Bone marrow (tissue), 2 donors: Measurements from ENCODE around the gene SEC11C.

Experiments used
- DNase-seq, 2 donors: peaks; one replicate each; lab custom pipeline; 2025; lab: John Stamatoyannopoulos, UW

The SEC11C gene

DNA sequence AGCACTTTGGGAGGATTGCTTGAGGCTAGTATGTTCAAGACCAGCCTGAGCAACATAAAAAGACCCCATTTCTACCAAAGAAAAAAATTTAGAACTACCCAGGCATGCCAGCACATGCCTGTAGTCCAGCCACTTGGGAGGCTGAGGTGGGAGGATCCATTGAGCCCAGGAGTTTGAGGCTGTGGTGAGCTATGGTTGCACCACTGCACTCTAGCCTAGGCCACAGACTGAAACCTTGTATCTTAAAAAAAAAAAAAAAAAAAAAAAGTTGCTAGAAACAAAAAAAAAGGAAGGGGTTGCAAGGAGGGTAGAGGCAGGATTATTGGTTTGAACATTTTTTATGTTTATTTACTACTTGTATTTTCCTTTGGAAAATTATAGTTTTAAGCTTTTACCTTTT is 4.8 kb downstream of the SEC11C start:
- no peak for DNase-seq

GRCh38 chr18:59145055-59145454 is 5.4 kb downstream of the SEC11C start:
- no peak for DNase-seq

DNA sequence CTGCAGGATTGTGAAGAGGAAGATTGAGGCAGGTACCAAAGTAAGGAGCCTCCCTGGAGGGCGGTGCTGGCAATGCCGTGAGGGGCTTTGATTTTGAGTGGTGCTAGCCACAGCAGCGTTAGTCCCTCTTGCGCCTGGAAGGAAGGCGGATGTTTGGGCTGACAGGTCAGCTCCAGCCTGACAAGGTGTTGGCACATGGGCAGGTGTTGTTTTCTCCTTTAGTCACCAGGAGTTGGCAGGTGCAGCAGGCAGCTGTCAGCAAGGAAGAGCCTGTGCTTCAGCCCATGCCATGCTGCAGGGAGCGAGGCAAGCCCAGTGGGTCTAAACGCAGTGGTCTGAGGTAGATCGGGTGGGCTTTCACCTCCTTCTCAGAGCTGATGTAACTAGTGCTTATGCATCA is 8.5 kb downstream of the SEC11C start:
- no peak for DNase-seq

- no peak for DNase-seq
Measured at GRCh38 chr18:59149007-59149406, 9.3 kb downstream of the SEC11C start.

- no peak for DNase-seq
Measured at GRCh38 chr18:59149416-59149815, 9.7 kb downstream of the SEC11C start.

DNA sequence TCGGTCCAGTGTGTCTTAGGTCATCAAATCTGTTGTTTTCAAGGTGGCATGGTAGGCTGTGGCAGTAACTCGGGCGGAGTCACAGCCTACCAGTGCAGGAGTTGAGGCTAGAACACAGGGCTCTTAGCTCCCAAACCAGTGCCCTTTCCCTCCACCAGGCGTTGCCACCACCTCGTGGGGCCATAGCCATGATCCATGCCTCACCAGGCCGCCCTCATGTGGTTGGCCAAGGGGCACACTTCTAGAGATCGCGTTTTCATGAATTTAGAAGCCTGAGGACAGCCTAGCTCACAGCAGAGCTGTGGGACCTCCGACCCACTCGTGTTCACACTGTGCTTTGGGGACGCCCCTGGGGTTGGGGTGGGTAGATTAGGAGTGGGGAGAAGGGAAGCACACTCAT is 10.6 kb downstream of the SEC11C start:
- no peak for DNase-seq

GRCh38 chr18:59155153-59155552 is 15.5 kb downstream of the SEC11C start:
- no peak for DNase-seq

DNA sequence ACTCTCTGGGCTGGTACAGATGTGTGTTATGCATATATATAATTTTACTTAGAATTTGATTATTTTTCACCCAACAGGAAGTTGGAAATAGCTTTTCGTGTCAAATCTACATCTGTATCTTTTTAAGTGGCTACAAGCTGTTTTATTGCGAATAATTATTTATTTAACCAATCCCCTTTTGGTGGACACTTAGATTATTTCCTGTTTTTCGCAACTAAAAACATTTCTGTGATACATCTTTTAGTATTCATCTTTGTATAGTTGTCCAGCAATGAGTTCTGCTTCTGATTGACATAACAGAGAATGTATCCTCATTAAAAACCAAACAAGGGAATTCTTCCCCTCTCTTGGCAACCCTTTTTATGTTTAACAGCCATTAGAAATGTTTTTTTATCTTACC is 16.6 kb downstream of the SEC11C start:
- DNase-seq, result no peak

- DNase-seq, result no peak
Measured at GRCh38 chr18:59159265-59159664, 19.6 kb downstream of the SEC11C start.

GRCh38 chr18:59159986-59160385 is 20.3 kb downstream of the SEC11C start:
- no peak for DNase-seq

- no peak for DNase-seq
Measured at GRCh38 chr18:59172664-59173249, 33.1 kb downstream of the SEC11C start.

DNA sequence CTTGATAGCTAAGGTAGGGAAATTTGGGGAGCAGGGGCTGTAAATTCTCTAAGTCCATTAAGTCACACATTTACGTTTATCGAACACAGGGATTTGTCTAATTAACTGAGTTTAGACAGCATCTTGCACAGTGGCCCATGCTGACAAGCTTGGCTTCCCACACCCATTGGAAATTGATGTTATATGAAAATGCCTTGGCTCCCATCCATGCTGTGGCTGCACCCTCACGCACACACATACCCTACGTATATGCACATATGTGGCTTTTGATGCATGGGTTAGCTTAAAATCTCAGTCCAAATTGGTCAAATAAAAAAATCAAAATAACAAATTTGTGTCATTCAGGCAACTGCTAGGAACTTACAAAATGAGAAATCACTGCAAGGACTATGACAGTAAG is 37.8 kb downstream of the SEC11C start:
- DNase-seq, result no peak

DNA sequence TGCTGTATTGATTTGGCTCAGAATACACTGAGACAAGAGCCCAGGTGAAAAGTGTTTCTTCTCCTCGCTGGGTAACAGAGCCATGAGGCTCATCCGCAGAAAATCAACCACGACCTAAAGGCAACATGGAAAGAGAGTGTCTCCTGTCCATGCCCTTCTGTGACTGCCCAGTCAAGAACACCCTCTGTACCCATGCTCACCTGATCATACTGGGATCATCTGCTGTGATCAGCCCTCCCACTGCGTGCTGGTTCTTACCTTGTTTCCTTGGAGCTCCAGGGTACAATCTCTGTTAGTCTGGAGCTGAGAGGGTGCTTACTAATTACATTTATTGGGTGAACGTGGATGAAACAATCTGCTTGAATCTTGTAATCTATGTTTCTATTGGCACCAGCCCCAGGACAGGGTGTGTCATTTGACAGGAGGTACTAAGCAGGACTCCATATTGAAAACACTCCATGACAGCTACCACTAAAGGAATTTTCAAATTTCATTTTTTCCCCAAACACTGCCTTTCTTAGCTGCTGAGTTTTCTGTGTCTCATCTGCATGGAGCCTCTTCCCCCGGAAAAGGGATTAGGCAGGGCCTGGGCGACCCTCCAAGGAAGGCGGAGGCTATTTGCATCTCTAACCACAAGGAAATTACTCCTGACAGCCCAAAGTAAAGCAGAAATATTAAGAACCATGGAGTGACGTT is 40.6 kb downstream of the SEC11C start:
- no peak for DNase-seq

DNA sequence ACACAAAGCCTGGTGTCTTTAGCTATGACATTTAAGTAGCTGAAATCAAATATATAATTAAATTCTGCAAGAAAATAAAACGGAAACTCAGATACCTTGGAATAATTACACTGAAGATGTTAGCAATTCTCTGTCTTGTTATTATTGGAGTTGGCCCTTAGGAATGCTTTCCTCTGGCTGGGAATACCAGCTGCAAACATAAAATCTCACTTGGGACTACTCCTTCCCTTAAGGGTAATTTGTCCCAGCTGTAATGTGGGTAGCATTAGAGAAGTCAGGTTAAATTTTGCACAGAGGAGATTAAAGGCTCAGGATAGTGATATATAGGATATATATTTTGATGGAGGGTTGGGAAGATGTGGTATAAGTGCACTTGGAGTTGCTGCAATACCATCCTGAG is 43.0 kb downstream of the SEC11C start:
- DNase-seq, result no peak

DNA sequence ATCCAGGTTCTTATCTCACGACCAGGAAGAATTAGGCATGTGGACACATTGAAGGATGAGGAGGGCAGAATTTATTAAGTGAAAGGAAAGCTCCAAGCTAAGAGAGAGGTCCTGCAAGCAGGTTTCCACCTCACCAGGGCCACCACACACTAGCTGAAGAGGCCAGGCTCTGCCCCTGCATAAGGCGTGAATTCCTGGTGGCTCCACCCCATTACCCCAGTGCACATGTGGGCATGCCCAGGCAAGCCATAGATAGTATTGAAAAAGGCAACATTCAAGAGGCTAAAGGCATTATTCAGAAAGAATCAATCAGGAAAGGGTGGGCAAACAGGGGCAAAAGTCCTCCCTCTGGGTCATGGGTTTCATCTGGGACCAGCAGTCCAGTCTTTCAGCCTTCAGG is 49.3 kb downstream of the SEC11C start:
- DNase-seq, result no peak

- DNase-seq, result no peak
Measured at GRCh38 chr18:59189746-59190145, 50.1 kb downstream of the SEC11C start.

DNA sequence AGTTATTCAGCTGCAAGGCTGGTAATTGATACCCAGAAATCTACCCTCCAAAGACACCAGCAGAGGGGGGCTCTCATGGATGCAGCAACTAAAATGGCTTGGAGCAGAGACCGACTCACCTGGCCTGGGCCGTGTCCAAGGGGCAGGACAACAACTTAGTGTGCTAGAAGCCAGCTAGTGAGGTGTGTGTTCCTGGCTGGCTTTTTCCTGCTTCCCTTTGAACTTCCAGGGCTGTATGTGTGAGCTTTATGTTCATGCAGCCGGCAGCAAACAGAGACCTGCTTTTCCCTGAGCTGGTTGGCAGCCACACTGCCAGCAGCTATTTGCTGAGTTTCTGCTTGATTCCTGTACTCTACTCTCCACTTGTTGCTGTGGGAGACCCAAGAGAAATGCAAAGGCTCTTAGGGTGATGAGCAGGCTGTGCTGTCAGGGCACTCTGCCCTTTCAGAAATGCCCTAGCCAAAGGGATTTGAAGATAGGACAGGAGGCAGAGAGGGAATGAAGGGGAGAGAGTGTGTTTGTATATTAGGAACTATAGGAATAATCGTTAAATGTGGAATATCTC is 56.6 kb downstream of the SEC11C start:
- no peak for DNase-seq

- DNase-seq, result no peak
Measured at GRCh38 chr18:59197636-59198035, 58.0 kb downstream of the SEC11C start.

GRCh38 chr18:59198215-59198614 is 58.5 kb downstream of the SEC11C start:
- DNase-seq, result no peak

- DNase-seq, result no peak
Measured at GRCh38 chr18:59200787-59201186, 61.1 kb downstream of the SEC11C start.

DNA sequence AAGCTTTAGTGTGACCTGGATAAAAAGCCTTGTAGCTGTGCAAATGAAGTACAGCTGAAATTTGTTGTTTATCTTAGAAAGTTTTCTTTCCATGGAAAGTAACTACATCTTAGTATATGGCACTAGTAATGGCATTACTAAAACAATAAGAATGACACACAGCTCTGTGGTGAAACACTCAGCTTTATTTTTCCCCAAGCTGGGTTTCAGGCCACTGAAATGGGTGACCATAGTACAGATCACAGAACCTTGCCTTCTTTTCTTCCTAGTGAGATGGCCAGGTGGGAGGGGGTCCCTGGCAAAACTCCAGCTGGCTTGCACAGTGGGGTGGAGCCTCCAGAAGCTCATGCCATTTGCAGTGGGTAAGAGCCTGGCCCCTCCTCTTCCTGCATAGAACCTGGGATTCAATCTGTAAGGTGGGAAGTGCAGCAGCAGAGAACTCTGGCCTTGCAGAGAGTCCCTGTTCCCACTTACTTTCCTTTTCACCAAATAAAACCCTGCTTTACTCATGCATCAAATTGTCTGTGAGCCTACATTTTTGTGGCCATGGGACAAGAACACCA is 62.7 kb downstream of the SEC11C start:
- no peak for DNase-seq

DNA sequence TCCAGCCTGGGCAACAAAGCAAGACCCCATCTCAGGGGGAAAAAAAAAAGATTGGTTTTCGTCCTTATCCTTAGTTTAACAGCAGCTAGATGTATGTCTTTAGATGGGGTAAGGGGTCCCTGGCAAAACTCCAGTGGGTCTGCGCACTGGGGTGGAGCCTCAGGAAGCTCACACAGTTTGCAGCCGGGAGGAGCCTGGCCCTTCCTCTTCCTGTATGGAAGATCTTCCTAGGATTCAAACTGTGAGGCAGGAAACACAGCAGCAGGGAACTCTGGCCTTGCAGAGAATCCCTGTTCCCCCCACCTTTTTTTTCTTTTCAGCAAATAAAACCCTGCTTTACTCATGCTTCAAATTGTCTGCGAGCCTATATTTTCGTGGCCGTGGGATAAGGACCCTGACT is 67.8 kb downstream of the SEC11C start:
- DNase-seq, result no peak
